GM12878 (cell line): ENCODE data around the gene SLC25A48. TPM values are rescaled to one million over a fixed set of nuclear protein-coding genes. Genes with fewer than 3 reads are reported as not detected.

Experiments
- ATAC-seq: fragments of 200-7000 bp; cut with Tn5 transposase; 3 replicates; pipeline ENCODE4 v1.9.1; 2020; ENCODE audit warnings: mild to moderate bottlenecking, moderate library complexity
- BruUV-seq: library from RNA; stranded (reverse); fragments of 400-500 nt; replicated peaks from 2 replicates; lab custom pipeline; 2021; lab: Mats Ljungman, UMichigan
- CTCF ChIA-PET: fragments of 300-600 bp; sonication (Branson Sonifier 250); formaldehyde crosslinking; extraction: SDS; loops from one replicate; lab custom pipeline; 2021; ENCODE audit warnings: inconsistent platforms; lab: Yijun Ruan, JAX
- POLR2A ChIA-PET: fragments of 350-600 bp; formaldehyde crosslinking; extraction: SDS; loops from one replicate; lab custom pipeline; 2021; ENCODE audit warnings: inconsistent platforms; lab: Charles Lee
- RAD21 ChIA-PET: fragments of 300-600 bp; sonication (Branson Sonifier 250); formaldehyde crosslinking; loops from one replicate; lab custom pipeline; 2023; ENCODE audit warnings: antibody characterized with exemption; ENCODE audit not compliant: unreplicated experiment; lab: Charles Lee
- SMC1A ChIA-PET: fragments of 300-600 bp; sonication (Branson Sonifier 250); formaldehyde crosslinking; loops from one replicate; lab custom pipeline; 2023; ENCODE audit not compliant: unreplicated experiment, uncharacterized antibody; lab: Charles Lee
- DNase-seq: peaks from one replicate; pipeline ENCODE4 v3.0.0-alpha.2; 2011; ENCODE audit warnings: low read depth, low spot score
- FAIRE-seq: peaks from 3 replicates; lab custom pipeline; 2011; peaks lifted over from hg19 to GRCh38; lab: Jason Lieb, UNC
- H2AFZ ChIP-seq: 2 replicates; pipeline ENCODE4 v1.6.0; 2011; ENCODE audit warnings: low read depth, low read length, control low read depth; ENCODE audit not compliant: control insufficient read depth
- H3K27ac ChIP-seq: 2 replicates; pipeline ENCODE4 v1.5.1; 2011; ENCODE audit warnings: control low read depth; ENCODE audit not compliant: control insufficient read depth, insufficient read depth
- H3K27me3 ChIP-seq, 2 experiments: replicated peaks in 1 of 2; 2 replicates each; pipeline versions ENCODE4 v1.6.0 to v1.6.1; 2011; ENCODE audit warnings: low read length in 1 of 2; ENCODE audit not compliant: control insufficient read depth in 2 of 2, insufficient read depth in 2 of 2
- H3K36me3 ChIP-seq, 2 experiments: 2 replicates each; pipeline ENCODE4 v1.5.1; 2011; ENCODE audit warnings: low read length in 1 of 2; ENCODE audit not compliant: control insufficient read depth in 2 of 2, insufficient read depth in 2 of 2
- H3K4me1 ChIP-seq: 2 replicates; pipeline ENCODE4 v1.6.1; 2011; ENCODE audit warnings: mild to moderate bottlenecking, low read length, moderate library complexity, mixed read lengths; ENCODE audit not compliant: control insufficient read depth, insufficient read depth
- H3K4me2 ChIP-seq: 2 replicates; pipeline ENCODE4 v1.6.0; 2011; ENCODE audit warnings: control low read depth; ENCODE audit not compliant: control insufficient read depth, insufficient read depth
- H3K4me3 ChIP-seq: fragments of 200-600 bp; sonication (generic); 2 replicates; pipeline ENCODE4 v1.5.1; 2016
- H3K79me2 ChIP-seq: 2 replicates; pipeline ENCODE4 v1.6.0; 2011; ENCODE audit warnings: low read length; ENCODE audit not compliant: control insufficient read depth, insufficient read depth
- H3K9ac ChIP-seq: 2 replicates; pipeline ENCODE4 v1.8.0; 2011; ENCODE audit warnings: low read length, control low read depth, mixed read lengths; ENCODE audit not compliant: control insufficient read depth, insufficient read depth
- H3K9me3 ChIP-seq: replicated peaks from 3 replicates; pipeline ENCODE4 v1.5.1; 2011; ENCODE audit warnings: mild to moderate bottlenecking, low read length; ENCODE audit not compliant: control insufficient read depth, insufficient read depth
- H4K20me1 ChIP-seq: 2 replicates; pipeline ENCODE4 v1.6.0; 2011; ENCODE audit not compliant: control insufficient read depth, insufficient read depth
- BCLAF1 ChIP-seq: fragments of 450-650 bp; IDR thresholded peaks from 2 replicates; pipeline ENCODE4 v1.6.1; 2017; ENCODE audit warnings: antibody characterized with exemption, mild to moderate bottlenecking, moderate library complexity
- CHD4 ChIP-seq: fragments of 200-600 bp; sonication (generic); IDR thresholded peaks from 2 replicates; pipeline ENCODE4 v1.6.1; 2016; ENCODE audit warnings: mild to moderate bottlenecking
- CTCF ChIP-seq, 3 experiments: IDR thresholded peaks in 2 of 3; conservative IDR thresholded peaks in 1 of 3; 2 replicates each; pipeline ENCODE4 v1.5.1; 2011; ENCODE audit warnings: low read depth in 3 of 3, low read length in 3 of 3, mild to moderate bottlenecking in 3 of 3, control low read depth in 2 of 3, moderate library complexity in 2 of 3, inconsistent platforms in 1 of 3, mixed read lengths in 1 of 3; ENCODE audit not compliant: control insufficient read depth in 2 of 3, insufficient read depth in 1 of 3; ENCODE audit errors: extremely low read depth in 1 of 3
- FOXK2 ChIP-seq: fragments of 450-650 bp; IDR thresholded peaks from 2 replicates; pipeline ENCODE4 v1.6.1; 2017; ENCODE audit warnings: mild to moderate bottlenecking, moderate library complexity
- MEF2B ChIP-seq: fragments of 450-650 bp; IDR thresholded peaks from 2 replicates; pipeline ENCODE4 v1.6.1; 2018; ENCODE audit warnings: mild to moderate bottlenecking, moderate library complexity; ENCODE audit not compliant: partially characterized antibody, poor library complexity, severe bottlenecking
- MLLT1 ChIP-seq: fragments of 450-650 bp; IDR thresholded peaks from 2 replicates; pipeline ENCODE4 v1.6.1; 2016; ENCODE audit warnings: mild to moderate bottlenecking
- MYB ChIP-seq: fragments of 150-350 bp; IDR thresholded peaks from 2 replicates; pipeline ENCODE4 v1.6.1; 2014; ENCODE audit warnings: mild to moderate bottlenecking, low read depth, low read length, borderline replicate concordance
- PKNOX1 ChIP-seq: fragments of 450-650 bp; IDR thresholded peaks from 2 replicates; pipeline ENCODE4 v1.6.1; 2016; ENCODE audit warnings: mild to moderate bottlenecking
- POU2F2 ChIP-seq: IDR thresholded peaks from 3 replicates; pipeline ENCODE4 v1.6.1; 2011; ENCODE audit warnings: low read depth, mild to moderate bottlenecking, low read length, borderline replicate concordance
- RELA ChIP-seq: fragments of 450-650 bp; IDR thresholded peaks from 2 replicates; pipeline ENCODE4 v1.8.0; 2014; ENCODE audit warnings: borderline replicate concordance; ENCODE audit not compliant: partially characterized antibody
- STAT1 ChIP-seq: fragments of 450-650 bp; conservative IDR thresholded peaks from 2 replicates; pipeline ENCODE4 v1.6.1; 2014; ENCODE audit warnings: antibody characterized with exemption, mild to moderate bottlenecking
- USF1 ChIP-seq: IDR thresholded peaks from 2 replicates; pipeline ENCODE4 v1.6.1; 2011; ENCODE audit warnings: borderline replicate concordance, low read depth, mild to moderate bottlenecking, moderate library complexity, mixed read lengths, low read length; ENCODE audit not compliant: insufficient read depth; ENCODE audit errors: extremely low read length
- ZNF217 ChIP-seq: fragments of 450-650 bp; IDR thresholded peaks from 2 replicates; pipeline ENCODE4 v1.6.1; 2017; ENCODE audit warnings: antibody characterized with exemption, mild to moderate bottlenecking
- ZZZ3 ChIP-seq: IDR thresholded peaks from 2 replicates; pipeline ENCODE4 v1.6.1; 2011; ENCODE audit warnings: low read depth; ENCODE audit not compliant: control insufficient read depth, insufficient read length
- WGBS: methylation state at CpG from one replicate; pipeline ENCODE4 v1.1.6; 2016; ENCODE audit warnings: low lambda C conversion rate; ENCODE audit not compliant: insufficient replicate concordance, insufficient coverage; ENCODE audit errors: missing lambda C conversion rate; 5-methylcytosine and 5-hydroxymethylcytosine counted together
- in situ Hi-C: fragments of 300-500 bp; cut with MboI; formaldehyde crosslinking; loops from 9 replicates; pipeline ENCODE4 v1.14.3; 2018; ENCODE audit warnings: mixed read lengths
- intact Hi-C: fragments of 100-400 bp; cut with micrococcal nuclease; formaldehyde crosslinking; loops from one replicate; pipeline ENCODE4 v1.14.2; 2022; ENCODE audit not compliant: unreplicated experiment
- polyA plus RNA-seq, 11 experiments: library from polyadenylated mRNA; depleted of rRNA in 4 of 11; unstranded in 6 of 11; stranded (reverse) in 5 of 11; fragments of >200 nt; fragmentation: Nextera tagmentation in 4 of 11; fragmentation: Illumina TruSeq in 1 of 11; extraction: Ambion mirVana in 4 of 11; extraction: Trizol in 1 of 11; gene quantifications; 1 replicate in 1 of 11; 2 replicates in 10 of 11; pipeline versions ENCODE4 v1.2.1 to v1.2.3, GENCODE V29; 2011 to 2016; ENCODE audit warnings: inconsistent platforms in 2 of 11, missing spikeins in 2 of 11, low read depth in 1 of 11
- total RNA-seq, 4 experiments: library from RNA; depleted of rRNA in 3 of 4; stranded (reverse); fragments of >200 nt in 3 of 4; fragmentation: Illumina TruSeq in 1 of 4; extraction: Trizol in 1 of 4; gene quantifications; 2 replicates each; pipeline versions ENCODE4 v1.2.1 to v1.2.3, GENCODE V29; 2013 to 2021

The SLC25A48 gene
- total and polyA plus RNA-seq, 10 of the 15 experiments (the other 5 are each of a cell fraction or from before 2014, with no cell fraction given) = 0.06 TPM; not detected in 9

GRCh38 chr5:135839566-135839965 lies 5.1 kb downstream of the SLC25A48 start (continued):
- TF ChIP-seq CTCF (IDR thresholded peaks at IDR 0.05 in 2 of 3, conservative IDR thresholded peaks at IDR 0.05 in 1 of 3; ENCODE audit: control insufficient read depth in 2 of 3, extremely low read depth in 1 of 3, insufficient read depth in 1 of 3, low read depth in 3 of 3, low read length in 3 of 3) = no peak
- TF ChIP-seq RELA = no peak
- no peak for TF ChIP-seq BCLAF1
- no peak for TF ChIP-seq STAT1
- no peak for TF ChIP-seq ZZZ3
- TF ChIP-seq CHD4 = no peak
- no peak for TF ChIP-seq MYB
- TF ChIP-seq, all 136 proteins: peak for 0

- WGBS = 0% methylated on average over 4 of the region's 4 CpGs
- no peaks in the 10 kb centered on the region for H3K79me2 ChIP-seq
- in situ Hi-C loops = no loop called here
These were observed 6.5 kb downstream of the SLC25A48 start for GRCh38 chr5:135840959-135841358.

More at GRCh38 chr5:135840959-135841358, 6.5 kb downstream of the SLC25A48 start:
- no peaks in the 10 kb centered on the region for H3K4me1 ChIP-seq
- no peak overlapping the region for H3K27ac ChIP-seq
- no peak overlapping the region for H3K4me3 ChIP-seq
- H3K4me2 ChIP-seq = no peak overlapping the region
- H3K9me3 ChIP-seq = no peaks in the 10 kb centered on the region; the same call in 2 of the 3 replicates
- CTCF ChIA-PET = interaction anchor here (1.0 kb wide), 1 partner anchor 578 kb away, joined by 3 read pairs; no protein-coding TSS in a partner anchor
- SMC1A ChIA-PET = interaction anchor here (1.3 kb wide), 1 partner anchor 11 kb away, joined by 3 read pairs; no protein-coding TSS in a partner anchor
- TF ChIP-seq MLLT1 (no peak), PKNOX1 (no peak), MEF2B (no peak), FOXK2 (no peak), POU2F2 (no peak), ZNF217 (no peak), USF1 (no peak)
- intact Hi-C loops = no loop called here
- H2AFZ ChIP-seq = no peak overlapping the region
- RAD21 ChIA-PET = no interaction called here
- H3K27me3 ChIP-seq = no peaks in the 10 kb centered on the region
- no peak for DNase-seq
- no peak overlapping the region for H3K9ac ChIP-seq
- POLR2A ChIA-PET = no interaction called here
- BruUV-seq = no TSS peak
- H4K20me1 ChIP-seq = no peaks in the 10 kb centered on the region
- no peak for ATAC-seq
- FAIRE-seq = no peak
- no peaks in the 10 kb centered on the region for H3K36me3 ChIP-seq
